ENCODE results near the gene PEX10. TPM values are rescaled to one million over a fixed set of nuclear protein-coding genes. Genes with fewer than 3 reads are reported as not detected.

Gene PEX10
- polyA plus RNA-seq, 1 donor from 2014 or later, result 30.1 TPM

DNA sequence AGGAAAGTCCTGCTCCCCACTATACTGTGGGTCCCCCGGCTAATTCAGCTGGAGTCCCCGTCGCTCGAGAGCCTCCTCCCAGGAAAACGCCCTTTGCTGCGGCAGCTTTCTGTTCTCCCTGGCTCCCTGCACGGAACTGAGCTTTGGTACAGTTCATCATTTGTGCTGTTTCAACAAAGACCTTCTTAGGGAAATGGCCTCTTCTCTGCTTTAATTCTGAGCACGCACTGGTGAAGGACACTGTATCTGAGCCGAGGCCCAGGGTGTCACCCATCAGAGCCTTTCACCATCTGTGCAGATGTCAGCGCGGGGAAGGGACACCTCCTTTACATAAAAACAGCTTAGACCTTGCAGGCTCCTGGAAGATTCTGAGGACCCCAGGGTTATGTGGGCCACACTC, 13.5 kb upstream of the PEX10 start:
- no peaks in the 10 kb centered on the region for H3K79me2 ChIP-seq (replicated peaks; ENCODE audit: insufficient read depth, low read length)
- no peaks in the 10 kb centered on the region for H3K9me2 ChIP-seq (ENCODE audit: insufficient read depth, low read length)
- no peak overlapping the region for H2AFZ ChIP-seq (ENCODE audit: low read depth, low read length)
- H3K27me3 ChIP-seq (ENCODE audit: insufficient read depth, low read depth, low read length), result no peaks in the 10 kb centered on the region
- no peaks in the 10 kb centered on the region for H4K20me1 ChIP-seq (ENCODE audit: insufficient read depth)
- no peak overlapping the region for H3K4me2 ChIP-seq (ENCODE audit: low read length)
- TF ChIP-seq TAF1 (IDR thresholded peaks at IDR 0.05; ENCODE audit: low read depth) (no peak), MXI1 (conservative IDR thresholded peaks at IDR 0.05; ENCODE audit: poor library complexity, severe bottlenecking) (no peak), RAD21 (conservative IDR thresholded peaks at IDR 0.05) (no peak), POLR2AphosphoS5 (IDR thresholded peaks at IDR 0.05) (no peak), EZH2 (IDR thresholded peaks at IDR 0.05; ENCODE audit: borderline replicate concordance, insufficient read depth, low read length, poor library complexity, severe bottlenecking) (no peak)
- TF ChIP-seq, protein P1, sequence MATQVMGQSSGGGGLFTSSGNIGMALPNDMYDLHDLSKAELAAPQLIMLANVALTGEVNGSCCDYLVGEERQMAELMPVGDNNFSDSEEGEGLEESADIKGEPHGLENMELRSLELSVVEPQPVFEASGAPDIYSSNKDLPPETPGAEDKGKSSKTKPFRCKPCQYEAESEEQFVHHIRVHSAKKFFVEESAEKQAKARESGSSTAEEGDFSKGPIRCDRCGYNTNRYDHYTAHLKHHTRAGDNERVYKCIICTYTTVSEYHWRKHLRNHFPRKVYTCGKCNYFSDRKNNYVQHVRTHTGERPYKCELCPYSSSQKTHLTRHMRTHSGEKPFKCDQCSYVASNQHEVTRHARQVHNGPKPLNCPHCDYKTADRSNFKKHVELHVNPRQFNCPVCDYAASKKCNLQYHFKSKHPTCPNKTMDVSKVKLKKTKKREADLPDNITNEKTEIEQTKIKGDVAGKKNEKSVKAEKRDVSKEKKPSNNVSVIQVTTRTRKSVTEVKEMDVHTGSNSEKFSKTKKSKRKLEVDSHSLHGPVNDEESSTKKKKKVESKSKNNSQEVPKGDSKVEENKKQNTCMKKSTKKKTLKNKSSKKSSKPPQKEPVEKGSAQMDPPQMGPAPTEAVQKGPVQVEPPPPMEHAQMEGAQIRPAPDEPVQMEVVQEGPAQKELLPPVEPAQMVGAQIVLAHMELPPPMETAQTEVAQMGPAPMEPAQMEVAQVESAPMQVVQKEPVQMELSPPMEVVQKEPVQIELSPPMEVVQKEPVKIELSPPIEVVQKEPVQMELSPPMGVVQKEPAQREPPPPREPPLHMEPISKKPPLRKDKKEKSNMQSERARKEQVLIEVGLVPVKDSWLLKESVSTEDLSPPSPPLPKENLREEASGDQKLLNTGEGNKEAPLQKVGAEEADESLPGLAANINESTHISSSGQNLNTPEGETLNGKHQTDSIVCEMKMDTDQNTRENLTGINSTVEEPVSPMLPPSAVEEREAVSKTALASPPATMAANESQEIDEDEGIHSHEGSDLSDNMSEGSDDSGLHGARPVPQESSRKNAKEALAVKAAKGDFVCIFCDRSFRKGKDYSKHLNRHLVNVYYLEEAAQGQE (IDR thresholded peaks at IDR 0.05; ENCODE audit: borderline replicate concordance), result no peak
- H3K4me3 ChIP-seq (ENCODE audit: low read length), result no peak overlapping the region
- H3K27ac ChIP-seq (ENCODE audit: low read length), result no peak overlapping the region
- no peak overlapping the region for H3K9ac ChIP-seq (ENCODE audit: low read length)
- no peaks in the 10 kb centered on the region for H3K9me3 ChIP-seq (ENCODE audit: low read length)
- no peaks in the 10 kb centered on the region for H3F3A ChIP-seq (ENCODE audit: insufficient read depth, low read length, poor library complexity, severe bottlenecking)
- no peaks in the 10 kb centered on the region for H3K36me3 ChIP-seq (ENCODE audit: insufficient read depth, low read length)

DNA sequence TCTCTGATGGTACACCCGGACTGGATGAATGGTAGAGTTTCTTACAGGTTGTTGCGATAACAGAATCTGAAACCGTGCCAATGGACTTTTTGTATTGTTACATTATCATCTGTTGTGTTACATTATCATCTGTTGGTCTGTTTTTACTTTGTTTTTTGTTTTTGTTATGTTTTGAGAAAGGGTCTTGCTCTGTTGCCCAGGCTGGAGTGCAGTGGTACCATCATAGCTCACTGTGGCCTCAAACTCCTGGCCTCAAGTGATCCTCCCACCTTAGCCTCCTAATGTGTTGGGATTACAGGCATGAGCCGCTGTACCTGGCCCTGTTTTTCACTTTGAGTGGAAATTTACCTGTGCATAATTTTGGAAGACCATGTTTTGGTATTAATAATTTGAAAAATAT, 10.2 kb upstream of the PEX10 start:
- no peak overlapping the region for H3K9ac ChIP-seq (ENCODE audit: low read length)
- no peak overlapping the region for H3K4me3 ChIP-seq (ENCODE audit: low read length)
- H3K36me3 ChIP-seq (ENCODE audit: insufficient read depth, low read length), result no peaks in the 10 kb centered on the region
- no peaks in the 10 kb centered on the region for H3K27me3 ChIP-seq (ENCODE audit: insufficient read depth, low read depth, low read length)
- no peaks in the 10 kb centered on the region for H3F3A ChIP-seq (ENCODE audit: insufficient read depth, low read length, poor library complexity, severe bottlenecking)
- no peaks in the 10 kb centered on the region for H4K20me1 ChIP-seq (ENCODE audit: insufficient read depth)
- no peaks in the 10 kb centered on the region for H3K79me2 ChIP-seq (replicated peaks; ENCODE audit: insufficient read depth, low read length)
- TF ChIP-seq, protein P2, sequence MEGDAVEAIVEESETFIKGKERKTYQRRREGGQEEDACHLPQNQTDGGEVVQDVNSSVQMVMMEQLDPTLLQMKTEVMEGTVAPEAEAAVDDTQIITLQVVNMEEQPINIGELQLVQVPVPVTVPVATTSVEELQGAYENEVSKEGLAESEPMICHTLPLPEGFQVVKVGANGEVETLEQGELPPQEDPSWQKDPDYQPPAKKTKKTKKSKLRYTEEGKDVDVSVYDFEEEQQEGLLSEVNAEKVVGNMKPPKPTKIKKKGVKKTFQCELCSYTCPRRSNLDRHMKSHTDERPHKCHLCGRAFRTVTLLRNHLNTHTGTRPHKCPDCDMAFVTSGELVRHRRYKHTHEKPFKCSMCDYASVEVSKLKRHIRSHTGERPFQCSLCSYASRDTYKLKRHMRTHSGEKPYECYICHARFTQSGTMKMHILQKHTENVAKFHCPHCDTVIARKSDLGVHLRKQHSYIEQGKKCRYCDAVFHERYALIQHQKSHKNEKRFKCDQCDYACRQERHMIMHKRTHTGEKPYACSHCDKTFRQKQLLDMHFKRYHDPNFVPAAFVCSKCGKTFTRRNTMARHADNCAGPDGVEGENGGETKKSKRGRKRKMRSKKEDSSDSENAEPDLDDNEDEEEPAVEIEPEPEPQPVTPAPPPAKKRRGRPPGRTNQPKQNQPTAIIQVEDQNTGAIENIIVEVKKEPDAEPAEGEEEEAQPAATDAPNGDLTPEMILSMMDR (IDR thresholded peaks at IDR 0.05; ENCODE audit: poor library complexity, severe bottlenecking), result no peak
- TF ChIP-seq EP300 (conservative IDR thresholded peaks at IDR 0.05; ENCODE audit: poor library complexity, severe bottlenecking) (no peak), MXI1 (conservative IDR thresholded peaks at IDR 0.05; ENCODE audit: poor library complexity, severe bottlenecking) (no peak), RAD21 (conservative IDR thresholded peaks at IDR 0.05) (no peak), EZH2 (IDR thresholded peaks at IDR 0.05; ENCODE audit: borderline replicate concordance, insufficient read depth, low read length, poor library complexity, severe bottlenecking) (no peak), SMC3 (conservative IDR thresholded peaks at IDR 0.05; ENCODE audit: poor library complexity) (no peak), POLR2AphosphoS5 (IDR thresholded peaks at IDR 0.05) (no peak), TAF1 (IDR thresholded peaks at IDR 0.05; ENCODE audit: low read depth) (no peak)
- TF ChIP-seq, protein P1 (IDR thresholded peaks at IDR 0.05; ENCODE audit: borderline replicate concordance), result no peak
- no peaks in the 10 kb centered on the region for H3K9me2 ChIP-seq (ENCODE audit: insufficient read depth, low read length)
- H3K27ac ChIP-seq (ENCODE audit: low read length), result no peak overlapping the region
- no peak overlapping the region for H3K4me2 ChIP-seq (ENCODE audit: low read length)
- H2AFZ ChIP-seq (ENCODE audit: low read depth, low read length), result no peak overlapping the region
- no peaks in the 10 kb centered on the region for H3K9me3 ChIP-seq (ENCODE audit: low read length)

All from neural cell (in vitro differentiated cells).